Uterus (tissue), 2 donors: ENCODE results near the gene HBM.
"Not testable (repeated sequence)": the region's sequence is repeated elsewhere in the genome, so short reads cannot be mapped to it uniquely, and the experiment has no call there.

Experiments used
- CTCF ChIP-seq, 4 experiments: fragments of 200-600 bp in 2 of 4; fragments of 450-650 bp in 2 of 4; sonication (generic) in 2 of 4; IDR thresholded peaks; one replicate each; pipeline ENCODE4 v1.5.1; 2016 to 2019; ENCODE audit warnings: antibody characterized with exemption in 4 of 4, mild to moderate bottlenecking in 2 of 4, moderate library complexity in 1 of 4
- POLR2A ChIP-seq, 2 donors: fragments of 450-650 bp; IDR thresholded peaks; one replicate each; pipeline ENCODE4 v1.6.1; 2016; ENCODE audit warnings: antibody characterized with exemption in 2 of 2, mild to moderate bottlenecking in 1 of 2, moderate library complexity in 1 of 2

GRCh38 chr16:163139-163538 lies 2.6 kb upstream of the HBM start:
- not testable (repeated sequence) for TF ChIP-seq CTCF, POLR2A (IDR thresholded peaks at IDR 0.05)
